Epithelial cell of proximal tubule (primary cell): ENCODE data around the gene BNIP3. TPM values are rescaled to one million over a fixed set of nuclear protein-coding genes. Genes with fewer than 3 reads are reported as not detected.

Experiments used
- DNase-seq: peaks from one replicate; pipeline ENCODE4 v3.0.0-alpha.2; 2011; ENCODE audit warnings: low read depth
- H3K4me3 ChIP-seq: 2 replicates; pipeline ENCODE4 v1.5.1; 2011; ENCODE audit warnings: low read depth, mild to moderate bottlenecking, low read length
- total RNA-seq: library from RNA; depleted of rRNA; stranded (reverse); fragments of >200 nt; gene quantifications from 2 replicates; pipeline ENCODE4 v1.2.3, GENCODE V29; 2015
- TF ChIP-seq, protein P1 (sequence below): conservative IDR thresholded peaks from 2 replicates; pipeline ENCODE4 v1.5.1; 2012; ENCODE audit warnings: low read depth, mild to moderate bottlenecking, low read length

BNIP3 gene
- total RNA-seq, 1 donor from 2014 or later = 463 TPM

DNA sequence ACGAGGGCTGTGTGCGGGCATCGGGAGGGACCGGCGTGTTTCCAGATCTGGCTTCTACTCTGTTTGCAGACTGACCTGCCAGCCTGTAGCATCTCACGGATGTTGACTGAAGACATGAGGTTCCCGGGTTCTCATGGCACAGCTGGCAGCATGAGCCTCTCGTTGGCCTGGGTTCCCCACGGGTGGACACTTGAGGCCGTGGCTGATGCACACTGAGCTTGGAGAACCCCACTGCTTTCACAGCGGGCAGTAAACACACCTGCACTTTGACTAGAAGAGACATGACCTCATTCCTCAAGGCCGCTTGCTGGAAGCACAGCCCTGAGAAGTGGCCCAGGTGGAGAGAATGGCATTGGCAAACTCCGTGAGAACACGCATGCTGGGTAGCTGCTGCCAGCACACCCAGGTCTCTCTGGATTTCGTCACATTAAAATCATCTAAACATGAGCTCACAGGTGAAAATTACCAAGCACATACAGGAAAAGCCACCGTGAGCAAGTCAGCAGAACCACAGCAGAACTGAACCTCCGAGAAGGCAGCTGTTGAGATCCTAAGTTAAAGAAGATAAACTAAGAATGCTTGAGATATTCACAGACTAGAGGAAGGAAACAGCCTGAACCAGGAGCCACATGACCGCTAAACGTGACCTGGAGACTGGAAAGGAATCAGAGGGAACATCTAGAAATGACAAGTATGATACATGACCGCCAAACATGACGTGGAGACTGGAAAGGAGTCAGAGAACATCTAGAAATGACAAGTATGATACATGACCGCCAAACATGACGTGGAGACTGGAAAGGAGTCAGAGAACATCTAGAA is 32.5 kb downstream of the BNIP3 start:
- DNase-seq = no peak
- H3K4me3 ChIP-seq = no peak overlapping the region
- TF ChIP-seq, protein P1, sequence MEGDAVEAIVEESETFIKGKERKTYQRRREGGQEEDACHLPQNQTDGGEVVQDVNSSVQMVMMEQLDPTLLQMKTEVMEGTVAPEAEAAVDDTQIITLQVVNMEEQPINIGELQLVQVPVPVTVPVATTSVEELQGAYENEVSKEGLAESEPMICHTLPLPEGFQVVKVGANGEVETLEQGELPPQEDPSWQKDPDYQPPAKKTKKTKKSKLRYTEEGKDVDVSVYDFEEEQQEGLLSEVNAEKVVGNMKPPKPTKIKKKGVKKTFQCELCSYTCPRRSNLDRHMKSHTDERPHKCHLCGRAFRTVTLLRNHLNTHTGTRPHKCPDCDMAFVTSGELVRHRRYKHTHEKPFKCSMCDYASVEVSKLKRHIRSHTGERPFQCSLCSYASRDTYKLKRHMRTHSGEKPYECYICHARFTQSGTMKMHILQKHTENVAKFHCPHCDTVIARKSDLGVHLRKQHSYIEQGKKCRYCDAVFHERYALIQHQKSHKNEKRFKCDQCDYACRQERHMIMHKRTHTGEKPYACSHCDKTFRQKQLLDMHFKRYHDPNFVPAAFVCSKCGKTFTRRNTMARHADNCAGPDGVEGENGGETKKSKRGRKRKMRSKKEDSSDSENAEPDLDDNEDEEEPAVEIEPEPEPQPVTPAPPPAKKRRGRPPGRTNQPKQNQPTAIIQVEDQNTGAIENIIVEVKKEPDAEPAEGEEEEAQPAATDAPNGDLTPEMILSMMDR = no peak

DNA sequence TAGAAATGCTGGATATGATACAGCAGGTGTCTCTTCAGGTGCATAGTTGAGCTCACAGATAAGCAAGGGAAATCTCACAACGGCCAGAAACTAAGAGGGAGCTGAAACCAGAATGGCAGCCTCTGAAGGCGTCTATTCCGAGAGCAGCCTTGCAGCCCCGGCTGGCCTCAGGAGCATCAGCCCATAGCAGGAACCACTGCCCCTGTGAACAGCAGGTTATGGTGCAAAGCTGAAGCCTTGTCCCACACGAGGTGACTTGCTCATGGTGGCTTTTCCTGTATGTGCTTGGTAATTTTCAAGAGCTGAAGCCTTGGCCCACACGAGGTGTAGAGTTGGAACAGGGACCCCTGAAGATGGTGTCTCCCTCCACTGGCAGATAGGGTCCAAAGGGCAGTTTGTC is 33.2 kb downstream of the BNIP3 start:
- no peak for DNase-seq
- TF ChIP-seq, protein P1 = no peak
- H3K4me3 ChIP-seq = no peak overlapping the region

DNA sequence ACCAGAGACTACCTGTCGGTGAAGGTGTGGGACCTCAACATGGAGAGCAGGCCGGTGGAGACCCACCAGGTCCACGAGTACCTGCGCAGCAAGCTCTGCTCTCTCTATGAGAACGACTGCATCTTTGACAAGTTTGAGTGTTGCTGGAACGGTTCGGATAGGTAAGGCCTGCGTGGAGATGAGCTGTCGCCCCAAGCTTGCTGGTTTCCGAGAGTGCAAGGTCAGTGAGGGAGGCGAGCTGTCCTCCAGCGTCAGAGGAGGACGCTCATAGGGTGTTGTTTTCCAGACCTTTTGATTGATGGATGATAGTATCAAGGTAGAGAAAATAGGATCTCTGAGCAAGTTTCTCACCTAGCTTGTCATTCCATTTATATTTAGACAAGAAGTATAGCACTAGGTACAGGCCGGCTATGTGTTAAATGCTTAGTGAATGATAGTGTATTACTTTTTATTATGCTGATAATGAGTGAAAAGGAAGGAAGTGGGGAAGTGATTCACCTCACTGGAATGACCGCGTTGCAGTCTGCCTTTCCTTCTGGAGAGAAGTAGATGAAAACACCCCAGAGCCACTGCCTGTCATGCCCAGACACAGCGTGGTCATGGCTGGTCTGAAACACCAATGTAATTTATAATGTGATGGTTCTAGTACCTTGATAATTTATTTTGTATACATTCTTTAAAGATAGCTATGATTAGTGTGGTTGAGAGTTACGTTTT is 33.9 kb downstream of the BNIP3 start:
- no peak overlapping the region for H3K4me3 ChIP-seq
- TF ChIP-seq, protein P1 = no peak
- DNase-seq = no peak

DNA sequence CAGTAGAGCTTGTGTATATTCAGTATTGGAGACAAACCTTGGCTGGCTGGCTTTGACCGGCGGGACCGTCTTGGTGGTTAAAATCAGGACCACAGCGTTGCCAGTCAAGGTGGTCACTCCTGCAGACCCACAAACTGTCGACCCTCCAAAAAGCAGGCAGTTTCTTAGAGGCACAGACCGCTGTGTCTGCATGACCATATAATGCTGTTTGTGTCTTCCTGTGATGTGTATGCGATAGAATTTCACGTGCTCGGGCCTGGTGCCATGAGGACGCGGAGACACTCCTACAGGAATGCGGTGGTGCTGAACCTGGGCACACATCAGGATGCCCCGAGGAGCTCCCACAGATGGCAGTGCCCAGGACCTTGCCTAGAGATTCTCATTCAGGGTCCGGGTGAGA is 34.8 kb downstream of the BNIP3 start:
- TF ChIP-seq, protein P1 = no peak
- H3K4me3 ChIP-seq = no peak overlapping the region
- DNase-seq = no peak

DNA sequence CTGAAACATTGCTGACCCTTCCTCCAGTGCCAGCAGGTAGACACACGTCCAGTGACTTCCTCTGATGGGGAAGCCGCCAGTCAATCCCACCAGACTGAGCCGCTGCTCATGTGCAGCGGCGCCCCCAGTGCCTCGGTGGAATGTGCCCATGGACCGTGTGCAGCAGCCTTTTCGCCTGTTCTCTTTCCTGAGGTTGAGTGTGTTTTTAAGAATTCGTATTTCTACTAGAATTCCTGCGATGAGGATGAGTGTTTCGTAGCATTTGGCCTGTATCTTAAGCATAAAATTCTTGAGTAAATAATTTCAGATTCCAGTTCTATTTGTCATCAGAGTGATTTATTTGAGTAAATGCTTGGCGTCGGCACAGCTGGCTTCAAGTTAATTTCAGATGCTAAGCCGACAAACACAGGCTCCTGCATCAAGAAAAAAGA is 35.4 kb downstream of the BNIP3 start:
- H3K4me3 ChIP-seq = no peak overlapping the region
- no peak for DNase-seq
- TF ChIP-seq, protein P1 = no peak

DNA sequence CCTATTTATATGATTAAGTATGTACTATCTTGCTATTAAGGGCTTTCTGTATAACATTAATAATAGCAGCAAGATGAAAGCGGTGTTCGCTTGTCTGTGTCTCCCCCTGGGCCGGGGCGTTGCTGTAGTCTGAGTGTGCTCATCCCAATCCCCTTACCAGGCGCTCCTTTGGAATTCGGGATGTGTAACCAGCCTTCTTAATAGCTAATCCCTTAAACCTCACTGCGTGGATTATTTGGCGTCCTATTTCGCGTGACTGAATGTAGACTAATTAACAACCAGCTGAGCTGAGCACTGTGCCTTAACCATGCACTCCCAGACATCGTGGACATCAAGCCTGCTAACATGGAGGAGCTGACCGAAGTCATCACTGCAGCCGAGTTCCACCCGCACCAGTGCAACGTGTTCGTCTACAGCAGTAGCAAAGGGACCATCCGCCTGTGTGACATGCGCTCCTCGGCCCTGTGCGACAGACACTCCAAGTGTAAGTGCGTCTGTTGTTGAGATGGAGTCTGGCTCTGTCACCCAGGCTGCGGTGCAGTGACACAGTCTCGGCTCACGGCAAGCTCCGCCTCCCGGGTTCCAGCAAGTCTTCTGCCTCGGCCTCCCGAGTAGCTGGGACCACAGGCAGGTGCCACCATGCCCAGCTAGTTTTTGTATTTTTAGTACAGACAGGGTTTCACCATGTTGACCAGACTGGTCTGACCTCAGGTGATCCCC is 36.6 kb downstream of the BNIP3 start:
- DNase-seq = no peak
- TF ChIP-seq, protein P1 = no peak
- no peak overlapping the region for H3K4me3 ChIP-seq
